ENCODE data around the gene FRMD8.

Gene FRMD8, protein sequence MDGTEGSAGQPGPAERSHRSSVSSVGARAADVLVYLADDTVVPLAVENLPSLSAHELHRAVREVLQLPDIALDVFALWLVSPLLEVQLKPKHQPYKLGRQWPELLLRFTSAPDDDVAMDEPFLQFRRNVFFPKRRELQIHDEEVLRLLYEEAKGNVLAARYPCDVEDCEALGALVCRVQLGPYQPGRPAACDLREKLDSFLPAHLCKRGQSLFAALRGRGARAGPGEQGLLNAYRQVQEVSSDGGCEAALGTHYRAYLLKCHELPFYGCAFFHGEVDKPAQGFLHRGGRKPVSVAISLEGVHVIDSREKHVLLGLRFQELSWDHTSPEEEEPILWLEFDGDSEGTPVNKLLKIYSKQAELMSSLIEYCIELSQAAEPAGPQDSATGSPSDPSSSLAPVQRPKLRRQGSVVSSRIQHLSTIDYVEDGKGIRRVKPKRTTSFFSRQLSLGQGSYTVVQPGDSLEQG

DNA sequence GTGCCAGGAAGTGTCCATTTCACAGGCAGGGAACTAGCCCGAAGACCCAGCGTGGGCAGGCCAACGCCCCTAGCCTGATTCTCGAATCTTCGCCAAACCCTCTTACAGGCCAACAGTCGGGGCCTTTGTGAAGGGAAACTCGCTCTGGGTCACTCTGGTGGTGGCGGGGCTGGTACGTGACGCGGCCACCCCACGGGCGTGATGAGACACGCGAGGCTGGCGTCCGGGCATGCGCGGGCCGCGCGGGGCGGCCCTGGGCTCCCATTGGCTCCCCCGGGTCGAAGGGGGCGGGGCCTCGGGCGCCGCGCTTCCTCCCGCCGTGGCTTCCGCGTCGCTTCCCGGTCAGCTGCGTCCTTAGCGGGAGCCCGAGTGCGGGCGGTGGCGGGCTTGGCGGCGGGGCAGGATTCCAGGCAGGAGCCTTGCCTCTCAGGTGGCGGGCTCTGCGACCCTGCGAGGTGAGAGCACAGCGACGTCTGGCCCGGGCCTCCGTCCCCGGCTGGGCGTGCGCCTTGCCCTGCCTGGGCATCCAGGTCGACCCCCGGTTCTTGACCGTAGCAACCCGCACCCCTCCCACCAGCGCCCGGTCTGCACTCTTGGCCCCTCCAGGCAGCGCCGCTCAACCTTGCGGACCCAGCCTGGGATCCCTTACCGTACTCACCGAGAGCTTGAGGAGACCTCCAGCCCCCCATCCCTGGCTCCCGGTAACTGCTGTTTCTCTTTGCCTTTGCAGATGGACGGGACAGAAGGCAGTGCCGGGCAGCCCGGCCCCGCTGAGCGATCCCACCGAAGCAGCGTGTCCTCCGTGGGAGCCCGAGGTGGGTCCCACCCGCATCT is at the start of gene FRMD8:
FRMD8 (plus strand) TSS at position 331 of the 834 bp plus-strand sequence; CDS start at position 731, 400 bp downstream.
- peak; percentile 88 for DNase-seq

DNA sequence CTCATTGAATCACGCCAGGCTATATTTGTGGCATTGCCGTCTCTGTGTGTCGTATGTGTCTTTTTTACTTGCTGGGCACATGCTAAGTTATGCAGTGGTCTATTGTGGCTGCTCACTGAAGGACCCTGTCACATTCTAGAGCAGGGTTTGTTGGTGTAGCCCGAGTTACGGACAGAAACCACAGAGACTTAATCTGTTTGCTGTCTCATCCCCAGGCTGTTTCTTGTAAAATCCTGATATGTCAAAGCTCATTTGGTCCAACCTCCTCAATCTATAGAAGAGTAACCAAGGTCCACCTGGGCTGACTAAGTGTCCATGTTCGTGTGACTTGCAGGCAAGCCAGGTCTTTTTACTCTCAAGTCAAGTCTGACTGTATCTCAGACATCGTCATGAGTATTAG is 47.8 kb upstream of the FRMD8 start:
- DNase-seq, result no peak

DNA sequence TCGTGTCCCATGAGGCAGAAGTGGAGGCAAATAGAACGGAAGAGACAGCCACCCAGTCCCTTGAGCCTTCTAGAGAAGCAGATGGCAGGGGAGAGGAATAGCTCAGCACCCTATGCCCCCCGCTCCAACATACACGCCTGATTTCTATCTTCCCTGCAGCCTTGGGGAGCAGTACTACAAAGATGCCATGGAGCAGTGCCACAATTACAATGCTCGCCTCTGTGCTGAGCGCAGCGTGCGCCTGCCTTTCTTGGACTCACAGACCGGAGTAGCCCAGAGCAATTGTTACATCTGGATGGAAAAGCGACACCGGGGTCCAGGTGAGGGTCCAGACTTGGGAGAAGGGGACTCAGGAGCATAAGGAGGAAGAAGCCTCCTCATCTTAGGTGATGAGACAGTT is 46.2 kb upstream of the FRMD8 start:
- no peak for DNase-seq

DNA sequence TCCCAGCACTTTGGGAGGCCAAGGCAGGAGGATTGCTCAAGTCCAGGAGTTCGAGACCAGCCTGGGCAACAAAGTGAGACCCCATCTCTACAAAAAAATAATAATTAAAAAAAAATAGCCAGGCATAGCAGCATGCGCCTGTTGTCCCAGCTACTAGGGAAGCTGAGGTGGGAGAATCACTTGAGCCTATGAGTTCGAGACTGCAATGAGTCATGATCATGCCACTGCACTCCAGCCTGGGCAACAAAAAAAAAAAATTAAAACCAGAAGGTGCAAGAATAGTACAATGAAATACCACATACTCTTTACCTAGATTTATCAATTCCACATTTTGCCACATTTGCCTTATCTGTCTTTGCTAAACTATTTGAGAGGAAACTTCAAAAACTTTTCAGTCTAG is 44.6 kb upstream of the FRMD8 start:
- DNase-seq, result no peak

DNA sequence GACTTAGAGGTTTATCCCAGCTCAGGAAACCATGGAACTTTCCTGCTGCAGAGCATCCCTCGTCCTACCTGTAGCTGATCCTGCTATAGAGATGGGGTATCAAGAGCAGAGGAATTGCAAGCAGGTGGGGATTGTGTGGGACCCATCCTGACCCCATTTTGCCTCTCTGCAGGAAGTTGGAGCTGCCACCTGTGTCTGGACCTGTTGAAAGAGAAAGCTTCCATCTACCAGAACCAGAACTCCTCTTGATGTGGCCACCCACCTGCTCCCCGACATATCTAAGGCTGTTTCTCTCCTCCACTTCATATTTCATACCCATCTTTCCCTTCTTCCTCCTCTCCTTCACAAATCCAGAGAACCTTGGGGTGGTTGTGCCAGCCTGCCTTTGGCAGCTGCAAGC is 34.9 kb upstream of the FRMD8 start:
- no peak for DNase-seq

DNA sequence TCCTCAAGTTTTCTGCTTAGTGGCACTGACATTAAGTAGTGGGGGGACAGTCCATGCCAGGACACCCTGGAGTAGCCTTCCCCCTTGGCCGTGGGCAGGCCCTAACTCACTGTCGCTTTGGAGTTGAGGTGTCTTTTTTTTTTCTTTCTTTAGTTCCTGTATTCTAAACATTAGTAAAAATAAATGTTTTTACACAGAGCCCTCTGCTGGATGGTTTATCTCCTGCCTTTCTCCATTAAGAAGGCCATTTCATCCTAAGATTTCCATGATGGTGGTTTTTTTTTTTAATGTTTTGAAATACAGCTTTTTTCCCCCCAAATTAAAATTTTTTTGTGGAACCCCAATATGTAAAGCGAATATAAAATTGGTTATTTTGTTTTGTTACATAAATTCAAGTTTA is 33.7 kb upstream of the FRMD8 start:
- no peak for DNase-seq

DNA sequence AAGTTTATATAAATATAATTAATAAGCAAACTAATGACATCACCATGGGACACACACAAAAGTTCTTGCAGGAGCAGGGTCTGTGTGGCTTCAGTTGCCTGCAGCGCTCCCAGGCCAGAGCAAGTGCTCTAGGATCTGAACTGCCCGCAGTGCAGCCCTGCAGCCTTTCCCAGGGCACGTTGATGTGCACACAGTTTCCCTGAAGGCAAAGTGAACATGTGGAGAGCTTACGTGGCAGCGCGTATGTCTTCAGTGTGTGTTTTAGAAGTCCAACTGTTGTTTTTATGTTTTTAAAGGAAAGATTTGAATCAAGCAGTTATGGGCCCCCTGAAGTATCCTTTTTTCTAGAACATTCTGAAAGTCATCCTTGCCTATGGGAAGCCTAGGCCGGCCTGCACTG is 33.1 kb upstream of the FRMD8 start:
- DNase-seq, result no peak

DNA sequence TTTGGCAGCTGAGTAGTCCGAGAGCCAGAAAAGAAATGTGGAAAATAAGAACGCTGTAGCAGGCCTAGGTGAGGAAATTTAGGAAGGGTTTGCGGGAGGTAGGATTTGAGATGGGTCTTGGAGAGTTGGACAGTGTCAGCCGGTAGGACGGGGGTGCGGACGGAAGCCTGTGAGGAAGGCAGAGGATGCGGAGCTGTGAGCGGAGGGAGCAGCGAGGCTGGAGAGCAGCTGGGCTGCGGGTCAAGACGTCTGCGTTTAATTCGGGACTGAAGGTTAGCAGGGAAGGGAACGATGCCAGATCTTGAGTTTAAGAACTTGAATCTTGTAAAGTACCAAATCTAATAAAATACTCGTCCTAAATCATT is 32.6 kb upstream of the FRMD8 start:
- no peak for DNase-seq

DNA sequence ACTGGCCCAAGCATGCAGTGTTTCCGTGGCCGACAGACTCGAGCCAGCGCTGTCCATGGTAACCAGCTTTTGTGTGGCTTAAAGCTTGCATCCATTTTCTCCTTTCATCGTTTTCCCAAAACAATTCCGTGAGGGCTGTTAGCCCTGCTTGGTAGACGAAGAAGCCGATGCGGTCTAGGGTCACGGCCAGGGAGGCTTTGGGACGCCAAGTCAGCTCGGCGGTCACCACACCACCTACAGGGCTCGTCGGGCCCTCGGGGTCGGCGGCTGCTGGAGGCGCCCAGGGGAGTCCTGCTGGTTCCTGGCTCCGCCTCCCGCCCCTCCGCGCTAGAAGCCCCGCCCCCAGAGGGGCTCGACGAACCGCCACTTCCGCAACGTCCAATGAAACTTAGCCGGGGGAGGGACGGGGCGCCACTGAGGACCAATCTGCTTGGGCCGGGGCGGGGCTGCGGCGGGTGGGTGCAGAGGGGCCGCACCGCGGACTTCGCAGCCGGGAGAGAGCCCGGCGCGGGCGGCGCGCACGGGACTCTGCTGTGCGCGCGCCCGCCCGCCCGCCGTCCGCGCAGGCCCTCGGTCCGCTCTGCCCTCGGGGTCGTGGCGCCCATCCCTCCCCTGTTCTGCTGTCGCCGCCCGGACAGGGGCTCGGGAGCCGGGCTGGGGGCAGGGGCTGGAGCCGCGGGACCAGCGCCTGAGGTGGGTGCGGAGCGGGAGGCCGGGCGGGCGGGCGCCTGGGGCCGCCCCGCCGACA is 32.0 kb upstream of the FRMD8 start, which contains the start of gene TIGD3:
TIGD3 (plus strand) TSS at position 487 of the 748 bp plus-strand sequence. CDS start 1,058 bp downstream, outside the sequence.
- peak; percentile 98 for DNase-seq

DNA sequence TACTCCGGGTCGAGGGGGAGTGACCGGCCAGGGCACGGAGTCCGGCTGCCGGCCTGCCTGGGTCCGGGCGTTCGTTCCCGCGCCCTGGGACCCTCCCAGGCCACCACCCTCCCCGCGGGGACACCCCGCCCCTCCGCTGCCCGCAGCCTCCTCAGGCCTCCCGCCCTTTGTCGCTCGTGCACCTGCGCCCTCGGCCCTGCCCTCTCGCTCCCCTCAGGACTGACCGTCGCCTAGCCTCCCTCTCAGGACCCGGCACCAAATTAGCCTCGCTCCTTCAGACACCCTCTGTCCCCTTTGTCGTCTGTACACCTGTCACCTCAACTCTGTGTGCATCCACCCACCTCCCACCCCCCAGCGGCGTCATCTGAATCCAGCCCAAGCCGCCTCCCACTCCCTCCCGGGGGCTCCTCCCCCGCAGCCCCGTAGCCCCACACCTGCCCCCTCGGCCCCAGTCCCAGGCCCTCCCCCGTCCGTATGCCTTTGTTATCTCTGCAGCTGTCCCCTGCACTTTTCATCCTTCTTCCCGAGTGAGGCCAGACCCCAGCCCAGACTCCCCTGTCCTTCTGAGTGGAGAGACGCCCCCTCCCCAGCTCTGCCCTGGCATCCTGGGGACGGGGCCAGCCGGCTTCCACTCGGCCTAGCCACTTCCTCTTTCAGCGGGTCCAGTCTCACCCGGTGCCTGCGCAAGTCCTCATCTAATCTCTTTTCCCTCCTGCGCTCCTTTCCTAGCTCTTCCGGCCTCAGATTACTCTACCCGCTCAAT is 31.2 kb upstream of the FRMD8 start:
- DNase-seq, result peak; percentile 55

DNA sequence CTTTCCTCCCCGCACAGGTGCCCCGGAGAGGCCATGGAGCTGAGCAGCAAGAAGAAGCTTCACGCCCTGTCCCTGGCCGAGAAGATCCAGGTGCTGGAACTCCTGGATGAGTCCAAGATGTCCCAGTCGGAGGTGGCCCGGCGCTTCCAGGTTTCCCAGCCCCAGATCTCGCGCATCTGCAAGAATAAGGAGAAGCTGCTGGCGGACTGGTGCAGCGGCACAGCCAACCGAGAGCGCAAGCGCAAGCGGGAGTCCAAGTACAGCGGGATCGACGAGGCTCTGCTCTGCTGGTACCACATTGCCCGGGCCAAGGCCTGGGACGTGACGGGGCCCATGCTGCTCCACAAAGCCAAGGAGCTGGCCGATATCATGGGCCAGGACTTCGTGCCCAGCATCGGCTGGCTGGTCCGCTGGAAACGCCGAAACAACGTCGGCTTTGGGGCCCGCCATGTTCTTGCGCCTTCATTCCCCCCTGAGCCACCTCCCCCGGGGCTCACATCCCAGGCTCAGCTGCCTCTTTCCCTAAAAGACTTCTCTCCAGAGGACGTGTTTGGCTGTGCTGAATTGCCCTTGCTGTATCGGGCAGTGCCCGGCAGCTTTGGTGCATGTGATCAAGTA is 30.6 kb upstream of the FRMD8 start:
- no peak for DNase-seq

DNA sequence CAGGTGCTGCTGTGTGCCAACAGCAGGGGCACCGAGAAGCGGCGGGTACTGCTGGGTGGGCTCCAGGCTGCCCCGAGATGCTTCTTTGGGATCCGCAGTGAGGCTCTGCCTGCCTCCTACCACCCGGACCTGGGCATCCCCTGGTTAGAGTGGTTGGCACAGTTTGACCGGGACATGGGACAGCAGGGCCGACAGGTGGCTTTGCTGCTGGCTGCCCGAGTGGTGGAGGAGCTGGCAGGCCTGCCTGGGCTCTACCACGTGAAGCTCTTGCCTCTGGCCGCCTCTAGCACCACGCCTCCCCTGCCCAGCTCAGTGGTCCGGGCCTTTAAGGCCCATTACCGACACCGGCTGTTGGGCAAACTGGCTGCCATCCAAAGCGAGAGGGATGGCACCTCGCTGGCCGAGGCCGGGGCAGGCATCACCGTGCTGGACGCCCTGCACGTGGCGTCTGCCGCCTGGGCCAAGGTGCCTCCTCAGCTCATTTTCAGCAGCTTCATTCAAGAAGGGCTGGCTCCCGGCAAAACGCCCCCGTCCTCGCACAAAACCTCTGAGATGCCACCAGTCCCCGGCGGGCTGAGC is 30.0 kb upstream of the FRMD8 start:
- no peak for DNase-seq

DNA sequence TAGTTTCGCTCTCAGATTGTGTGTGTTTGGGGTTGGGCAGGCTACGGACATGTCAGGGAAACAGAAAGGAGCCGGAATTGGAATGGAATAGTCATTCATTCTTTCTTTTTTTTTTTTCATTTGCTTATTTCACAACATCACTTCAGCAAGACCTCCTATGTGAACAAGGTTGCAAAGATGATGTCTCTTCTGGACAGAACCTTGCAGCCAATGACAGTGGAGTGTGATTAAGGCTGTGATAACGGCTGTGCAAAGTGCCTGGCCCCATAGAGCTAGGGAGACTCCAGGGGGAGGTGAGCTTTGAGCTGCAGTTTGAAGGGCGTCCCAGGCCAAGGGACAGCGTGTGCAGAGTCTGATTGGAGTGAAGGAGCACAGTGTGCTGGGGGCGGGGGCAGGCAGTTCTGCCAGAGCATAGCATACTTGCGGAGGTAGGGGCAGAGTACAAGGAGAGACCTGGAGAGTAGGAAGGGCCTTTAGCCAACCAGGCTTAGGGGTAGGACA is 28.5 kb upstream of the FRMD8 start:
- DNase-seq, result no peak

DNA sequence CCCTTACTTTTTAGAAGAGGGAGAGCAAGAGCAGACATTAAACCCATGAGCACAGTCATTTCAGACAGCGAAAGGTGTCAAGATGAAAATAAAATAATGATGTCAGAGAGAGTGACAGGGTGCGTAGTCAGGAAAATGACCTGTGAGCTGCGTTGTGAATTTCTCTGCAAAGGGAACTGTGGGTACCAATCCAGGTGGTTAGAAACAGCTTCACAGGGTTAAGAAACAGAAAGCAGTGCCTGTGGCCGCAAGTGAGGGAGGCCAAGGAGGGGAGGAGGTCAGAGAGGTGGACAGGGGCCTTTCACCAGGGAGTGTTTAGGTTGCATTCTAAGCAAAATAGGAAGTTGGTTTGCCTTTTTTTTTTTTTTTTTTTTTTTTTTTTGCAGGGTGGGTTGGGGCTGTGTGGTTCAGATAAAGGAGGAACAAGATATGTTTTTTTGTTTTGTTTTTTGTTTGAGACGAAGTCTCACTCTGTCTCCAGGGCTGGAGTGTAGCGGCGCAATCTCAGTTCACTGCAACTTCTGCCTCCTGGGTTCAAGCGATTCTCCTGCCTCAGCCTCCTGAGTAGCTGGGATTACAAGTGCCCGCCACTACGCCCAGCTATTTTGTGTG is 24.0 kb upstream of the FRMD8 start:
- DNase-seq, result no peak

DNA sequence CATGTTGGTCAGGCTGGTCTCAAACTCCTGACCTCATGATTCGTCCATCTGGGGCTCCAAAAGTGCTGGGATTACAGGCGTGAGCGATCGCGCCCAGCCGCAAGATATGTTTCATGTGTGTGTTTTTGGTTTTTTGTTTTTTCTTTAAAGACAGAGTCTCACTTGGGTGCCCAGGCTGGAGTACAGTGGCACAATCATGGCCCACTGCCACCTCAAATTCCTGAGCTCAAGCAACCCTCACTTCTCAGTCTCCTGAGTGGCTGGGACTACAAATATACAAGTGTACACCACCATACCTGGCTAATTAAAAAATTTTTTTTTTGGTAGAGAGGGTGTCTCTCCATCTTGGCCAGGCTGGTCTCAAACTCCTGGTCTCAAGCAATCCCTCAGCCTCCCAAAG is 23.5 kb upstream of the FRMD8 start:
- DNase-seq, result no peak

DNA sequence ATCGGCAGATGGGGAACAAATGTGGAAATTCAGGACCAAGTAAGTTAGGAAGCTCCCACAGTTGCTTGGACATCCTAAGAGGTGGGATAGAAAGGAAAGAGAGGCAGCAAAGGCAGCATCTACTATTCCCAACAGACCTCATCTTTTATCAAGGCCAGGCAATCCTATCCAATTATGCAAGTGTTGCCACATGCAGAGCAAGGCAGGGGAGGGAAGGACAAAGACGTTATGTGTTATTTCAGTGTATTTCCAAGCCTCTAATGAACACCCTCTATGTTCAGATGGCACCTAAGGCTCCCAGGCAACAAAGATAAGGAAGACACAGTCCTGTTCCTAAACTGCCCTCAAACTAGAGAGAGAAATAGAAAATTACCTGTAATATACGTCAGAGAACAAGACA is 22.7 kb upstream of the FRMD8 start:
- DNase-seq, result no peak

DNA sequence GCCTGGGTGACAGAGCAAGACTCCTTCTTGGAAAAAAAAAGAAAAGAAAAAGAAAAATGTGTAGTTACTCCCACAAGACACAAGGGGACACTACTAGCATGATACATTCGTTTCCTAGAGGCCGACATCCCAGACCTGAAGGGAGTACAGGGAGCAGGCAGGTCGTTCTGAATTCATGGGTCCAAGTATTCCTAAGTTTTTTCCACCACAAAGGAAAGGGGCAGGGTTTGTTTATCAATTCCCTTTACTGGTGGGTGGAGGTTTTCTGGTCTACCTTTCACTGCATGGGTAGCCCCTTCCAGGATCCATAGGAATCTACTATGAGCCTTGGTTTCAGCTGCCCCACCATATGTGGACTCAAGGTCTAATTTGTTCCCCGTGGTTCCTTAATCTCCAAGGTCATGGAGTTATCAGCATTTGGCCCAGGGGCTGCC is 20.1 kb upstream of the FRMD8 start:
- DNase-seq, result no peak

DNA sequence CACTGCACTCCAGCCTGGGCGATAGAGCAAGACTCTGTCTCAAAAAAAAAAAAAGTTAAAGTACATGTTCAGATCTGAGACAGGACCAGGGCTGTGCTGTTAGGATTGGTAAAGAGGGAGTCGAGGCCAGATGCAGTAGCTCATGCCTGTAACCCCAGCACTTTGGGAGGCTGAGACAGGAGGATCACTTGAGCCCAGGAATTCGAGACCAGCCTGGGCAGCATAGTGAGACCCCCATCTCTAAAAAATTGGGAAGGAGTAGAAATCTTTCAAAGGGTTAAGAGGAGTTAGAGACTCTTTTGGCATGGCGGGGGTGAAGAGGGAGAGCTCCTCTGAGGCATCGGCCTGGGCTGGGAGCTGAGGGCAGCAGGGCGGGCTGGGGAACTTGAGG is 15.8 kb upstream of the FRMD8 start:
- no peak for DNase-seq

DNA sequence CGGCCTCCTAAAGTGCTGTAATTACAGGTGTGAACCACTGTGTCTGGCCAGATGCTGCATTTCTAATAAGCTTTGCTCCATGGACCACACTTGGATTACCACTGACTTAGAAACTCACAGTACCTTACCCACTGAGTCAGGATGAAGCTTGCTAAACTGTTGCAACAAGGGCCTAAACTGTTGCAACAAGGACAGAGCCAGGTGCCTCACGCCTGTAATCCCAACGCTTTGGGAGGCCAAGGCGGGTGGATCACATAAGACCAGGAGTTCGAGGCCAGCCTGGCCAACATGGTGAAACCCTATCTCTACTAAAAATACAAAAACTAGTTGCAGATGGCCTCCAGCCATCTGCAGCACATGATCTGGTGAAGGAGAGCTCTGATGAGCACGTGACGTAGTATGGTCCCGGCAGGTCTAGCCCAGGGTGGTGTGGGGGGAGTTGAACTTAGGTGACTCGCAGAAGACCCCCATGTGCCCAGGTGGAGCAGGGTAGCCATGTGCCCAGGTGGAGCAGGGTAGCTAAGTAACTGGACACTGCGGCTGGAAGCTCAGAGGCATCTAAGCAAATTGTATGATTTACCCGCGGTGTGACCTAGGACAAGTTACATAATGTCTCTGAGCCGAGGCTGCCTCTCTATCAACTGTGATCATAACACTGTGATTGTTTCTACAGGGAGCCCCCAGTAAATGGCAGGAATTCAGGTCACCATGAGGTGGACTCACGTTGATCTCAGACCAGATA is 12.4 kb upstream of the FRMD8 start:
- no peak for DNase-seq

DNA sequence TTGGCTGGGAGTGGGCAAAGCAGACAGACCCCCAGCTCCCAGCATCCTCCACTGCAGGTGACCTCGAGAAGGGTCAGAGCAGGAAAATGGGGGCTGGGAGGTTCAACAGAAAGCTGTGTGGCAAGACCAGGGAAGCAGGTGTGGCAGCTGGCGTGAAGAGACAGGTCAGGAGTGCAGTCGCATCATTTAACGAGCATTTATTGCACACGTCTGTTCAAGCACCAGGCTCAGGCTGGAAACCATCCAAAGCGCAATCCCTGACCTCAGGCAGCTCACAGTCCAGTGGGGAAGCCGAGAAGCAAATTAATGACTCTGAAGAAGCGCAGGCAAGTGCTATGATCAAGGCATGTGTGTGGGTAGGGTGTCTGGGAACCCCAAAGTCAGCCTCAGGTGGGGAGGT is 11.4 kb upstream of the FRMD8 start:
- DNase-seq, result no peak

All from stimulated activated CD4-positive, alpha-beta T cell treated with anti-CD3 and anti-CD28 coated beads, Interleukin-4, amount 100 ng/mL, for 1 hour (primary cell).